ENCODE measurements around the gene ICAM4. TPM values are rescaled to one million over a fixed set of nuclear protein-coding genes. Genes with fewer than 3 reads are reported as not detected.
A peak's percentile ranks its signal among the peaks of the same experiment; 100 is the strongest.
"Not testable (repeated sequence)": the region's sequence is repeated elsewhere in the genome, so short reads cannot be mapped to it uniquely, and the experiment has no call there.

The ICAM4 gene
- total RNA-seq, 1 donor from 2014 or later = 0.72 TPM

- DNase-seq (ENCODE audit: low spot score) = no peak
Observed at GRCh38 chr19:10318807-10319682, 32.3 kb downstream of the ICAM4 start.

GRCh38 chr19:10320602-10321416 is 34.1 kb downstream of the ICAM4 start:
- DNase-seq (ENCODE audit: low spot score) = no peak

- DNase-seq (ENCODE audit: low spot score) = no peak
Observed at GRCh38 chr19:10321417-10321797, 34.7 kb downstream of the ICAM4 start.

DNA sequence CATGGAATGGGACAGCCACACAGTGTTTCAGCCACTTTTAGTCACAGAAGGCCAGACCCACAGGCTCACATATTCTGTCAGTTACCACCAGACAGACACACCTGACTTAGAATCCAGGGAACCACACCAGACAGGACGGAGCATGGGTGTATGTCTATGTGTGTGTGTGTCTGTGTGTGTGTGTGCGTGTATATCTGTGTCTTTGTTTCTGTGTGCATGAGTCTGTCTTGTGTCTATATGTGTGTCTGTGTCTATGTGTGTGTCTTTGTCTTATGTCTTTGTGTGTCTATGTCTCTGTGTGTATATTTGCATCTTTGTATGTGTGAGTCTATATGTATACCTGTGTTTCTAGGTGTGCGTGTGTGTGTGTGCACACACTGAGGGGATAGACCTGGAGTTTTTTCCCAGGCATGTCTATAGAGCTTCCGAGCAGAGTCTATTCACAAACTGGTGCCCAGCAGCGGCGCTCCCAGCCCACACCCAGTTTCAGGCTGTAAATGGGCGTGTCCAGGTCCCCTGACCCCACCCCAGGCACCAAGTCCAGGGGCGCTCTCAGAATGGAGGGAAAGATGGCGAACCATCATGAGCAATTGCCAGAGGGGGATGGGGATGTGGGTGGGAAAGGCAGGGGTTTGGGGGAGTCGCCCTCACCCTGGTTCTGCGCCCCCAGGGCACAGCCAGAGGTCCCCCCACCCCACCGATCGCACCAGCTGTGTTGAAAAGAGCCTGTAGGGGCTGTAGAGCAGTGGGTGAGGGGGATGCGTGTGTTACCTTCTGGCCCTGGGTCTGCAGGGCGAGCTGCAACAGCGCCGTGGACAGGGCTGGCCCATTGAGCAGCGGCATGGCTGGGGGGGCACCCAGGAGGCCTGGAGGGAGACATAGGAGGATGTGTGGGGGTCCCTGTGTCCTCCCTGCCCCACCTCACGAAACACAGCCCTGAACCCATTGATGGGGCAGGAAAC is 35.4 kb downstream of the ICAM4 start:
- no peak for DNase-seq (ENCODE audit: low spot score)

DNA sequence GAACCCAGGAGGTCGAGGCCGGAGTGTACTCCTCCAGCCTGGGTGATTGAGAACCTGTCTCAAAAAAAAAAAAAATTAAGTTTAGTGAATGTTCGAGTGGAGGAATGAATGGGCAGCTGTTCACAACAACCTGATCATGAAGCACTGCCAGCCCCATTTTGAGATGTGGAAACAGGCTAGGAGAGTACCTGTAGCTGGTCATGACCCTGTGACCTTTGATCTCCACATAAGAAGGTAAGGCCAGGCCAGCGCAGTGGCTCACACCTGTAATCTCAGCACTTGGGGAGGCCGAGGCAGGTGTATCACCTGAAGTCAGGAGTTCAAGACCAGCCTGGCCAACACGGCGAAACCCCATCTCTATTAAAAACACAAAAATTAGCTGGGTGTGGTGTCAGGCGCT is 39.0 kb downstream of the ICAM4 start:
- DNase-seq (ENCODE audit: low spot score) = no peak

DNA sequence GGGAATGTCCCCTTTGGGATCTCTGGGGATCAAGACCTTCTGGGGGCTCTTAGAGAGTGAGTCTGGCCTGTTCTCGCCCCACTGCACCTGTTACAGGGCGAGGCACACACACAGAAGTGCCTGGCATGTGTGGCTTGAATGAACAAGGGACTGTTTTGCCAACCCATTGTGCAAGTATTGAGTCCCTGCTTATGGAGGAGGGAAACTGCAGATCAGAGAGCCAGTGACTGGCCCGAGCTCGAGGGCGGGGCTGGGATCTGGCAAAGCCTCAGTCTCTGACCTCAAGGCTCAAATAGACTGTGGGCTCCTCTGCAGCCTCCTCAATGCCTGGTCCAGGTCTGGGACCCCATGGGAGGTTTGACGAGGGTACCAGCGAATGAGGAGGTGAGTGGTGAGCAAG is 41.0 kb downstream of the ICAM4 start:
- no peak for DNase-seq (ENCODE audit: low spot score)

DNA sequence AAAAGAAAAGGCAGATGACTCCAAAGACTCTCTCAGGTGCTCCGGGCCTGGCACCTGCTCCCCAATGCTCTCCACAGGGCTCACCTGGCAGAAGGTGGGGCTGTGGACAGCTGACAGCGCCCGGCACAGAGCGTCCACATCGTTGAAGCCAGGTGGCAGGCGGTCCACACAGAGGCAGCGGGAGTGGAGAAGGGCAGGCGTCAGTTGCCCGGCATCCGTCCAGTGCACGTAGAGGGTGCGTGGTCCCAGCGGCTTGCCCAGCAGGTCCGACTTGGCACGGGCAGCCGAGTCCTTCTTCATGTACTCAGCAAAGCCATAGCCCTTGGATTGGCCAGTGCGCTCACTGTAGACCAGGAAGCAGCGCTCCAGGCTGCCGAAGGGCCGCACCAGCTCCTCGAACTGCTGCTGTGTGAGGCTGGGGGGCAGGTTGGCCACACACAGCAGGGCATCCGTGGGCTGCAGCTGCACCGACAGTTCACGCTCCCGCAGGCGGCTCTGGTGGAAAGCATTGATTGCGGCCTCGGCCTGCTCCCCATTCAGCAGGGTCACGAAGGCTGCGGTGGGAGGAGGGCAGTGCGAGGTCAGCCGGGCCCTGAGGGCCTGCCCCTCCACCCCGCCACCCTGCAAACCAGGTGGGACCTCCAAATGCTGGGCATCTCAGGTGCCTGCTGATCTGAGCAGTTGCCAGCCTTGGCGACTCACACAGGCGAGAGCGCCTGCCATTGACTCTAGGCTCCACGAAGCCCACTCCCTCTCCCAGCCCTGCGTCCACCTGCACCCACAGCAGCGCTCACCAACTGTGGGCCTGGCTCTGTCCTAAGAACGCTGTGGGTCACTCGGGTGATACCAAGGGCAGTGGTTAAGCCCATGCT is 42.0 kb downstream of the ICAM4 start:
- DNase-seq (ENCODE audit: low spot score) = no peak

GRCh38 chr19:10329555-10329954 is 42.8 kb downstream of the ICAM4 start:
- DNase-seq (ENCODE audit: low spot score) = no peak

DNA sequence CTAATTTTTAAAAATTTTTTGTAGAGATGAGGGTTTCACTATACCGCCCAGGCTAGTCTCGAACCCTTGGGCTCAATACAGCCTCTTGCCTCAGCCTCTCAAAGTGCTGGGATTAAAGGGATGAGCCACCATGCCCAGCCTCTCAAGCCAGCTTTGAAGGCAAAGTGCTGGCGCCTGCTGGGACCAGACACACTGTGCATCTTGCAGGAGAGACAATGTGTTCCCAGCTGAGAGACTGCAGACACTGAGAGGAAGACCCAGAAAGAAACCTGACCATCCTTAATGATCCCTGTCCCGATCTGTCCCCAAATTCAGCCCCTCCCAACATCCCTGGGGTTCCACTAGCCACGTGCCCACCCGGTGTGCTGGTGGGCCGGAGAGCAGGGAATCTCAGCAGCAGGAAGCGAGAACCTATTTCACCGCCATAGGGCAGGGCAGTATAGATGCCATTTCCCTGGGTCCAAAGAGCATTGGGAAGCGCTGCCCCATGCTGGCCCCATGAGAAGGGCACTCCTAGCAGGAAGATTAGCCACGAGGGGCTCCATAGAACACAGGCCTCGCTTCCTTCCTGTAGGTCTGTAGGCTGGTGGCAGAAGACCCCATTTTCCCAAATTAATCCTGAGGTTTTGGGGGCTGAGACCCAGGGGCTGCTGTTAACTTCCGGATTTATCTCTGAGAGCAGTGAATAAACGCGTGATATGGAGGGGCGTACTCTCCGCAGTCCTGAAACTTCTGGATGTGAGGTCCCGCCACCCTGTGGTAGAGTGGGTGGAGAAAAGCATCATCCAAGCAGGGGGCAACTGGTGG is 45.6 kb downstream of the ICAM4 start:
- DNase-seq (ENCODE audit: low spot score) = no peak

DNA sequence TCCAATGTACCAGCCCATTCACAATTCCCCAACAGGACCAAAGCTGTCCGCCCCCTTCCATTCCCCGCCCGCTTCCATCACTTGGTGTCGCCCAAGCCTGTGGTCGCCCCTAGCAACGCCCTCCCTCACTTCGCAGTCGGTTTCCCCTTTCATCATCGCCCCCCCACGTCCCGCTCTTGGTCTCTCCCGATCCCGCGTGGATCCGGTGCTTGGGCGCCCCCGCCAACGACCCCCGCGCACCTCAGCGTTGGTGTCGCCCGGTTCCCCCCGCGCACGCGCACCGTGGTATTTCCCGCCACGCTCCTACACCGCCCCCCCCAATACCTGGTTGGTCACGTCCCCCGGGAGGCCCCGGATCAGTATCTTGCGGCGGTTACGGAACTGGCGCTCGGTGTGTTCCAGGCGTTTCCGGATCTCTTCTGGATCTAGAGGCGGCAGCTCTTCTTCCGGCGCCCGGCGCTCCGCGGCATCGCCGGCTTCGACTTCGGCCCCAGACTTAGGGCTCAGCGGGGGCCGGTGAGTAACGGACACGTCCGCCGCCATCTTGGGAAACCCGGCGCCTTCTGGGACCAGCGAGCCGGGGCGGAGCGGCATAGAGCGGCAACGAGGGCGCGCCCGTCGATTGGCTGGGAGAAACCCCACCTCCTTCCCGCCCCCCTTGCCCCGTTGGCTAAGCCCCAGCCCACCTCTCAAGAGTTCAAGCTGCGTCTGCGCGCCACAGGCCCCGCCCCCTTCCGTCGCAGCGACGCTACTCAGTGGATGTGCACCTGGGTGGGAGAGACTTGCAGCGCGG is 46.4 kb downstream of the ICAM4 start, which contains the start of gene RAVER1:
RAVER1 (minus strand) TSS at position 565 of the 793 bp plus-strand sequence; CDS start at position 543, 22 bp downstream.
- DNase-seq (ENCODE audit: low spot score) = peak; percentile 98

- DNase-seq (ENCODE audit: low spot score) = no peak
Observed at GRCh38 chr19:10333758-10334587, 47.2 kb downstream of the ICAM4 start.

- peak; percentile 94 for DNase-seq (ENCODE audit: low spot score)
Observed at GRCh38 chr19:10334588-10335351, 48.0 kb downstream of the ICAM4 start.

DNA sequence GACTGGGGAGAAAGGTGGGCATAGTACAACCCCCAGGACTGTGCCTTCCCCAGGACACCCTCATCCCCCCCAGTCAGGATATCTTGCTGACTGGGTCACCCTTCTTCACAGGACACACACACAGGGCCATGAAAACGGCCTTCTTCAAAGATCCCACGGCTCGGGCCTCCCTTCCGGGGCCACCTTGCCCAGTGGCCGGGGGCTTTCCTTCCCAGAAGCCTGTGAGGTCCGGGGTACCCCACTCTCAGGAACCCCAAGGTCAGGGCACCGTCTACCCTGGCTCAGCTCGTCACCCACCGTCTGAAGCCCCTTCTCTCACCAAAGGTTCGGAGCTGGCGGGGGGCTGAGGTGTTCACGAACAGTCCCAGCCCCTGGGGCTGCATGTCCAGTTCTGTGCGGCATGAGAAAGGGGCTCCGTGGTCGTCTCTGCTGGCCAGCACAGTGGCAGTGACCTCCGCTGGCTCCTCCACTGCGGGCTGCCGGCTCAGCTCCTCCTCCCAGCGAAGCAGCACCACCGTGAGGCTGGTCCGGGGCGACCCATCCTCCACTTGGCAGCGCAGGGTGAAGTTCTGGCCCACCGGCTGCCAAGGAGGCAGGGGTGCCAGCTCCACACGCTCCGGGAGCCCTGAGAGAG is 48.7 kb downstream of the ICAM4 start:
- DNase-seq (ENCODE audit: low spot score) = no peak

- DNase-seq (ENCODE audit: low spot score) = not testable (repeated sequence)
Observed at GRCh38 chr19:10336725-10337124, 50.0 kb downstream of the ICAM4 start.
